RPMI7951 (cell line): Measurements from ENCODE around the gene AATK. TPM values are rescaled to one million over a fixed set of nuclear protein-coding genes. Genes with fewer than 3 reads are reported as not detected.

ENCODE experiments used
- DNase-seq: peaks from one replicate; pipeline ENCODE4 v3.0.0-alpha.2; 2012; ENCODE audit warnings: low read depth
- total RNA-seq: library from RNA; depleted of rRNA; stranded (reverse); fragments of >200 nt; shearing (Covaris generic); gene quantifications from 2 replicates; pipeline ENCODE4 v1.2.3, GENCODE V29; 2014

AATK gene
- total RNA-seq, 1 experiment from 2014 or later: not detected

DNA sequence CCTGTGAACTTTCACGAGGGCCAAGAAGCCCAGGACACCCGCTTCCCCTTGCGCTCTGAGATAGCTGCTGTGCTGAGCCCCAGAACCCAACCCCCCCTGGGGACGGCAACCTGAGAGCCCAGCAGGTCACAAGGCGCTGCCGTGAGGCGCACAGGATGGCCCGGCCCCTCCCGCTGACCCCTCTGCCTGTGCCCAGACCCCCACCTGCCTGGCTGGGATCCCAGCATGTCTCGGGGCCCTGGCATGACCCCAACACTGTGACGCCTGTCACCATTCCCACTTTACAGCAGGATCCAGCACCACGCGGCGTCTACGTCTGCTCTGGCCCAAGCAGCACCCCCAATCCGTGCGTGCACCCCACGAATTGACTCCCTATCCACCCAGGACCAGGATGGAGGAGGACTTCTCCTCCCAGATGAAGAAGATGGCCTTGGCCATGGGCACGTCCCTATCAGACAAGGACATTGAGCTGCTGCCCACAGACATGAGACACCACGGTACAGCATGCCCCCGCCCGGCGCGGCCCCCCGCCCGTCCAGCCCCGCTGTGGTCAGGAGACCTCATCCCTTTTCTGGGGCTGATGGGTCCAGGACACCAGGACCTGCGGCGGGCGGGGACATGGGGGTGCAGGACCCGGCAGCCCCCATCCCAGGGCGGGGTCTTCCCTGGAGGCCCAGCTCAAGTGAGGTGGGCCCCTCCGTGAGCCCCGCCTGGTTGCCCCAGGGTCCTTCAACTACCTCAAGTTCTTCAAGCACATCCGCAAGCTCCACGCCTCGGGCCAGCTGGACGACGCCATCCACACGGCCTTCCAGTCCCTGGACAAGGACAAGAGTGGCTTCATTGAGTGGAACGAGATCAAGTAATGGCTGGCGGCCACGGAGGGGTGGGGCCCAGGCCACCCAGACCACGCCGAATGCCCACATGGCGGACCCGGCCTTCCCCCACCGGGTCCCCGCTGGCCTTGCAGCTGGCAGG lies 15.1 kb upstream of the AATK start:
- DNase-seq: no peak

DNA sequence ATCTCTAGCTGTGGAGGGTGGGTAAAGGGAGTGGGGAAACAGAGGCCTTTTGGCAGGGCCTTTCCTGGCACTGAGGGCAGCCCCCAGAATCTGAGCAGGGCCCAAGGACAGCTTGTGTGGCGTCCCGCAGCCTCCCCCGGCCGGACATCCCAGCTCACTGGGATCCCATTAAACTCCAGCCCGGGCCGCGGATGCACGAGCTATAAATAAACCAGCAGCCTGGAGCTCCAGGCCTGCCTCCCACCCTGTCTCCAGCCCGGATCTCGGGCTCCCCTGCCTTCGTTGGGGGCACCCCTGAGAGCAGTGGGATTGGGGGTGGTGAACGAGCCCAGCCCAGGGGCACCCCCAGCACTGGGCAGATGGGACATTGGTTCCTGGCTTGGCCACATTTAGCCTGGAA lies 13.8 kb upstream of the AATK start:
- no peak for DNase-seq

DNA sequence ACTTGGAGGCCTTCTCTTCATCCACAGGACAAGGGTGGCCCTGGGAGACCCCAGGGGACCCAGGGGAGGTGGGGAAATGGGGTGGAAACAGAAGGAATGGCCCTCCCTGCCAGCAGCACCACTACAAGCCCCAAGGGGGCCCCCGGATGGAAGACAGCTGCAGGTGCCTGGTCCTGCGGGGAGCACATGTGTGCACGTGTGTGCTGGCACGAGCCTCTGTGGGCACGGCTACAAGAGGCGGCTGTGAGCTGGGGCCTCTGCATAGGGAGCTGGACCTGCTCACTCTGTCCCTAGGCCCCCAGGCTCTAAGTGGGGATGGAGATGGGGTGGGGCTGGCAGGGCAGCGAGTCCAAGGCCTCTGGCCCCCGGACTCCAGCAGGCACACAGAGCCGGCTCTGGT lies 13.2 kb upstream of the AATK start:
- no peak for DNase-seq

DNA sequence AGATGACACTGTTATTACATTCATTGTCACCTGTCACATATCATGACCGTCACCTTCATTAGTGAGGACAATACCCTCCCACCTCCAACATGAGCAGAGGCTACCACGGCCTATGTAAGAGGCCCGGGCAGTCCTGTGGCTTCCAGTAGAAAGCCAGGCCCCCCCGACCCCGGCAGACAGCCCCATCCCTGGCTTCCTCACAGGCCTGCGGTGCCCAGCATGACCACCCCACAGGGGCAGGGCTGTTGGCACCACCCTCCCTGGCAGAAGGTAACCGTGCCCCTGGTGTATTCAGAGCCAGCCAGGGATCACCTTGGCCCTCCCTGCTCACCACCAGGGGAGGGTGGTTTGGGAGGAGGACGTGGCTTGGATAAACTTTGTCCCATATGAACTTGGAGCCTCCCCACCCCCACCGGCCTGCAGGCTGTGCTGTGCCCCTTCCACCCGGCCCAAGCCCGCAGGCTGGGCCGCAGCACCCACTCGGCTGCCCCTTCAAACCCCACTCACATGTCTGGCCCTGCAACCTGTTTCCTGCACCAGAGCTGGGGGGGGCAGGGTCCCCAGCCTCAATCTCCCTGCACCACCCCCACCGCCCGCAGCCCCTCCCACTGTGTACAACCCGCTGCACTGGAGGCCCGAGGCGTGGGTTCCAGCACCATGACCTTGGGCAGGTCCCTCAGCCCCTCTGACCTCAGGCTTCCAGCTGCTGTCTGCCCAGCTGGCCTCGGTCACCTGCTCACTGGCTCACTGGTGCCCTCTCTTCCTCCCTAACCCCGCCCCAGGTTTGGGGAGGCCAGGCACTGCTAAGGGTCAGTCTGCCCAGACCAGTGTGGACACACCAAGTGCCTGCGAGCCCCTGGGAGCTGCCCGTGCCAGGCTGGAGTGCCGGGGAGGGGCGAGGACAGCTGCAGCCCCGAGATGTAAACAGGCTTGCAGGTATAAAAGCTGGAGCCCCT lies 12.4 kb upstream of the AATK start:
- no peak for DNase-seq

DNA sequence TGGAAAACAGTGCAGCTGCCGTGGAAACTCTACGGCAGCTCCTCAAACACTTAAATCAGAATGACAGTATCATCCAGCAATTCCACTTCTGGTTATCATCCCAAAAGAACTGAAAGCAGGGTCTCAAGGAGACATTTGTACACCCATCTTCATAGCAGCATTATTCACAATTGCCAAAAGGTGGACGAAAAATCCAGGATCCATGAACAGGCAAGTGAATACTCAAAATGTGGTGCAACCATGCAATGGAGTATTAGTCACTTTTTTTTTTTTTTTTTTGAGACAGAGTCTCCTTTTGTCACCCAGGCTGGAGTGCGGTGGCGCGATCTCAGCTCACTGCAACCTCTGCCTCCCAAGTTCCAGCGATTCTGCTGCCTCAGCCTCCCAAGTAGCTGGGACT lies 10.6 kb upstream of the AATK start:
- peak; percentile 11 for DNase-seq

DNA sequence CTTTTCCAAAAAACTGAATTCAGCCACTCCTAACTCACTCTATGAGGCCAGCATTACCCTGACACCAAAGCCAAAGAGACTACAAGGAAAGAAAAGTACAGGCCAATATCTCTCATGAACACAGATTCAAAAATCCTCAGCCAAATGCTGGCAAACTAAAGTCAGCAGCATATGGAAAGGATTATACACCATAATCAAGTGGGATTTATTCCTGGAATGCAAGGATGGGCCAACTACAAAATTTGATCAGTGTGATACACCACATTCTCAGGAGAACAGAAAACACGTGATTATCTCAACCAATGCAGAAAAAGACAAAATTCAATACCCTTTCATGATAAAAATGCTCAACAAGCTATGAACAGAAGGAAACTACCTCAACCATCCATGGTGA lies 7.7 kb upstream of the AATK start:
- no peak for DNase-seq

DNA sequence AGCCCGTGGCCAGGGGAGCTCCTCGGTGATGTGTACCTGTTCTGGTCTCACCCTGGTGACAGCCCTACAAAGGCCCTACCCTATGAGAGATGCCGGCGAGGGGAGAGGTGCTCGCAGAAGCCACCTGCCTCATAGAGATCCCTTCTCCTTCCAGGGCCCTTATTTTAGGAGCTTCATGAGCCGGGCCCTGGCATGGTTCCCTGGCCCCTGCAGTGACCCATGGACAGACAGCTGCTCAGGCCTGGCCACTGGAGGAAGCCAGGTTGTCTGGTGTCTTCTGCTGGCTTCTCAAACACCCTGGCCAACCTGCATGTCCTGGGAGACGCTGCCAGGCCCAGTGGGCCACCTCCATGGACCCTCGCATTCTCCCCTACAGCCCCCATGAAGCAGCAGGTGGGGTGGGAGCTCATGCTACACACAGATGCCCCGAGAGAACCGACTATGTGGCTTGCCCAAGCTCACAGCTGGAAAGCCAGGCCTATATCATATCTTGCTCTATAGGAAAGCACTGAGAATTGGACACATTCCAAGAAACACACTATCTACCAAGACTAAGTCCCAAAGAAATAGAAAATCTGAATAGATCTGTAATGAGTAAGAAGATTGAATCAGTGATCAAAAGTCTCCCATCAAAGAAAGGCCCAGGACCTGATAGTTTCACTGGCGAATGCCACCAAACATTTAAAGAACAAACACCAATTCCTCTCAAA lies 7.2 kb upstream of the AATK start:
- DNase-seq: no peak

DNA sequence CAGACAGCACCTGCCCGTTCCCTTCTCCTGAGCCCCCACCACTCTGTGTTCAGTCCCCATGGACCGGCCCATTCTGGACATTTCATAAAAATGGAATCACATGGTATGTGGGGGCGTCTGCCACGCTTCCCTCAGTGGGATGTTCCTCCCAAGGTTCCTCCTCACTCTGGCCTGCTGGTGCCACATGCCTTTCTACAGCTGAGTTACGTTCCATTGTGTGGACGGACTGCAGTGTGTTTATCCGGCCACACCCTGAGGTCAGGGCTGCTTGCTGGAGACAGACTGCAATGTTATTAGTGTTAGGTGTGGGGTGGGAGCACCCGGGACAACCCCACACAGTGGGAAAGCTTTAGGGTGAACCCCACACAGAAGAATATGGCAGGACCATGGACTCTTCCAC lies 5.9 kb upstream of the AATK start:
- no peak for DNase-seq

DNA sequence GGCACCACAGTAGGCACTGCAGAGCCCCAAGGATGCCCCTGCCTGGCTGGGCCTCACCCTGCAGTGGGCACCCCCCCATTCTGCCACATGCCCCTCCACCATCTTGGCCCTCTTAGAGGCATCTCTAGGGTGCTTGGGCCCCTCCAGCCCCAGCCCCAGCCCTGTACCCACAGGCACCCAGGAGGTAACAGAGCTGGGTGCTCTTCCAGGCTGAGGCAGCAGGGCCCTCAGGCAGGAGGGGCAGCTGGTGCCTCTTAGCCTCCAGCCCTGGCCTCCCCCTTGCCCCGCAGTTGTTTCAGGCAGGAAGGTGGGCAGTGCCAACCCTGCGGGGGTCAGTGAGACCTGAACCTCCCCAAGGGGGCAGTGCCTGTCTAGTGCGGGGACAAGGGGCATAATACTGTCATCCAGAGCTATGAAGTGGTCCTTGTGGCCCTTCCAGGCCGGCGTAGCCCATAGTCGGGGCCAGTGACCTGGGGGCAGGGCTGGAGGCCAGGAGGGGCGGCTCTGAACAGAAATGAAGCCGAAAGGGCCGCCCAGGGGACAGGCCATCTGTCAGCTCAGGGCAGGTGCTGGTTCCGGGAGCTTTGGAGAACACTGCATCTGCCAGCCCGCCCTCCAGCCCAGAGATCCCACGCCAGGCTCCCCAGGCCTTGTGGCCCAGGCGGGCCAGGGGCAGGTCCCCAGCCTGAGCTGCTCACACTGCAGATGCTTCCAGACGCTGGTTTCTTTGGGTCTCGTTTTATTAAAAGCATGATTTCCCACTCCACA lies 4.9 kb upstream of the AATK start:
- no peak for DNase-seq

DNA sequence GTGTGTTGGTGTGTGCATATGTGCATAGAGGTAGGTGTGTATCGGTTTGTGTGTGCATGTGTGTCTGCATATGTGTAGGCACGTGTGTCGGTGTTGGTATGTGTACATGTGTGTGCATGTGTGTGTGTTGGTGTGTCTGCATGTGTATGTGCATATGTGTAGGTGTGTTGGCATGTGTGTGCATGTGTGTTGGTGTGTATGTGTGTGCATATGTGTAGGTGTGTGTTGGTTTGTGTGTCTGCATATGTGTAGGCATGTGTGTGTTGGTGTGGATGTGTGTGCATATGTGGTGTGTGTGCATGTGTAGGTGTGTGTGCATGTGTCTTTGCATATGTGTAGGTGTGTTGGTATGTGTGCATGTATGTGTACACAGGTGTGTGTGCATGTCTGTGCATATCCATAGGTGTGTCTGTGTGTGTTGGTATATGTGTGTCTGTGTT lies 3.9 kb upstream of the AATK start:
- DNase-seq: no peak

DNA sequence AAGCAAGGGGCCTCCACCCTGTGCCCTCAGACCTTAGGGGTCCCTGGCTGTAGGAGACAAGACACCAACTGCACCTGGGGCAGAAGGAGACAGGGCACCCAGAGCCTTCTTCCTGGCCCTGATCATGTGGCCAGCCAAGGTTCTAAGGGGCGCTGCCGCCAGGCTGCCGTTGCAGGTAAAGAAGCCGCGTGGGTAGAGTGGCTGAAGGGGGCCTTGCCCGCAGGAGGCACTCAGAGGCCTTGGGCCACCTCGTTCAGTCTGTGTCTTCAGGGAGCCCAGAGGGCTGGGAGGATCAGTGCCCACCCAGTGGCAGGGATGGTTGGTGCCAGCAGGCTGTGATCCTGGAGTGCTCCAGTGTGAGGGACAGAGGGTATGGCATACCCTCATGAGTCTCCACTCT lies 1.6 kb upstream of the AATK start:
- DNase-seq: no peak

DNA sequence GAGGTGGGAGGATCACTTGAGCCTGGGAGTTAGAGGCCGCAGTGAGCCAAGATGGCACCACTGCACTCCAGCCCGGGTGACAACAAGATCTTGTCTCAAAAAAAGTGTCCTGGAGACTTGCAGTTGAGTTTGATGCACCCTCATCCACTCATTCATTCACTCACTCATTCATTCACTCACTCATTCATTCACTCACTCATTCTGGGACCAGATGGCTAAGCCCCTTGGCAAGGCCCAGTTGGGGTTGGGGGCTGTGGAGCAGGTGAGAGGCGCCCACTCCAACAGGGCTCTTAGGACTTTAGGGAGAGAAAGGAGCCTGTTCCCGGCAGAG lies 1.1 kb upstream of the AATK start:
- DNase-seq: no peak

DNA sequence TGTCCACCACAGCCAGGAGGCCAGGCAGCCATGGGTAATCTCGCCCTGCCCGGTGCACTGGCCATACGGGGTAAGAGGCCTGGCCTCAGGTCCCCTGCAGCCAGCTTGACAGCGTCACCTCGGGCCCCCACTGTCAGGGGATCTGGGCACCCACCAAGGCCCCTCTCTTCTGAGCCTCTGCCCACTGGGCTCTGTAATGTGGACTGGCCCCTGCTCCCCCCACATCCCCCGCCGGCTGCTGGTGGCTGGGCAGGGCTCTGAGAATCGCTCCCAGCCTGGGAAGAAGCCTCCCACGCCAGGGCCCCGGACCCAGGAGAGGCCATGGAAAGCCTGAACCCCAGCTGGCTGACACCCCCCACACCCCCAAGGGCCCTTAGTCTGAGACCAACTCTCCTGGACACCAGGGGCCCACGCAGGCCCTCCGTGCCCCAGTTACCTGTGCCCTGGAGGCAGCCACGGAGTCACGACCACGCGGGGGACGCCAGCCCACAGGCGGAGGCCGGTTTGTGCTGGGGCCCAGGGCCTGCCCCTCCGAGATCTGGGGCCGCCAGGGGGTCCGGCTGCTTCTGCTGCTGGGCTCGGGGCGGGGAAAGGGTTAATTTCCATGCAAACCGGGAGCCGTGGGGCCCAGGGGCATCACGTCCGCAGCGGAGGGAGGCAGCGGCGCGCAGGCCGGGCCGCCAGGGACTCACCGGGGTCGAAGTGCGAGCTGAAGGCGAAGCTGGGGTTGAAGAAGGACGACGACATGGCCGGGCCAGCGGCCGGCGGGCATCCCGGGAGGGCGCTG lies 582 bp downstream of the AATK start, which contains the start of gene PVALEF:
Gene PVALEF (plus strand): TSS at position 262 of the 787 bp plus-strand sequence. CDS start 15,720 bp downstream, outside the sequence.
- no peak for DNase-seq

DNA sequence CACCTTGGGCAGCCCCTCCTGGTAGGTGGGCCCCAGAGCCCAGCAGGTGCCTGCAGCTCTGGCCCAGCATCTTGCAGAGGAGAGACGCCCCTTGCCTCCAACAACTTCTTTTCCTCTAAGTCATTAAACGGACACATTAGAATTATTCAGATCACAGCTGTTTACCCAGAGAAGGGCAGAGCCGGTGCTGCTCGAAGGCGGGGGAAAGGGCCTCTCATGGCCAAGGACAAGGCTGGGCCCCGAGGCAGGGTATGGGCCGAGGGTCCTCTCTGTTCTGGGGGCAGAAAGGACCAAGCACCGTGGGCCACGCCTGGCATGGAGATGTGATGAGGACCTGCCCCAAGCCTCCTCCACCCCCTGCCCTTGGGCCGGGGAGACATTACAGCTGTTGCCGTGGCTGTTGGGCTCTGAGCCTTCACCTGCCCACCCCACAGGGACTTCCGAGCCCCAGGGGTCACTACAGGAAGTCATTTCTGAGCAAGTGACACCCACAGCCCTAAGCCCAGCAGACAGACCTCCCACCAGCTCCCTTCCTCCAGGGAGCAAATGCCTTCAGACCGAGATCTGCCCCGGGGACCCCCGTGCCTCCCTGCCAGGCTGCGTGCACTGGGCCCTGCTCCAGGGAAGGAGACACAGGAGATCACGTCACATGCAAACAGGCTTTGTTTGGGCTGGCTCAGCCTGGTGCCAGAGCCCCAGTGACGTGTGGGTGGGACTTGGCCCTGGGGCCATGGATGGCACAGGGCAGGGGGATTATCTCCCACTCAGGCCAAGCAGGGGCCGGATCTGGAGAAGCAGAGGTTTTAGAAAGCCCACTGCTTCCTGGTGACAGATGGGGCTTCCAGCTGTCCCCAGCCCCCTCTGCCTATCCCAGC lies 1.4 kb downstream of the AATK start:
- no peak for DNase-seq

DNA sequence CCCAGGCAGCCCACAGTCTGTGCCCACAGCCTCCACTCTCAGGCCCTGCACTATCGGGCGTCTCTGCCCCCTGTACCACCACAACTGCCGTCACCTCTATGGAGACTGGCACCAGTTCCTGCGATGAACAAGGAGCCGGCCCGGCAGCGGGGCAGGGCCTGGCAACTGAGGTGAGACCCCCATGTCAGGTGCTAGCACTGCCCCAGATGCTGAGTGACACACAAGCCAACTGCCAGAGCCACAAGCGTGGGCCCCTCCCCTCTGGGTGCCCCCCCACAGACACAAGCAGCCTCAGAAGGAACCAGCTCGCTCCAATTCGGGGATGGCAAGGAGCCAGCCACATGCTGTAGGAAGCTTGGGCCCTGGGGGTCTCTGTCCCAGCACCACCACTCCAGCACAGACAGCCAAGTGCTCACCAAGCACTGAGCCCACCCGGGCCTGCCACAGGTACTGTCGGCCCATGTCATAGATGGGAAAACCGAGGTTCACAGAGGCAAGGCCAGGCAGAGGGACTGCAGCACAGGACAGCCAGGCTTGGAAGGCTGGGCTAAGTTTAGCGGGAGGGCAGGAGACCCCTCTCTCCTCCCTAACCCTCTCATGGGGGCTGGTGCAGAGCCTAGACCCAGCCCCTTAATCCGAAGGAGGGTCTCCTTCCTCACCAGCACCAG lies 2.2 kb downstream of the AATK start:
- DNase-seq: no peak

DNA sequence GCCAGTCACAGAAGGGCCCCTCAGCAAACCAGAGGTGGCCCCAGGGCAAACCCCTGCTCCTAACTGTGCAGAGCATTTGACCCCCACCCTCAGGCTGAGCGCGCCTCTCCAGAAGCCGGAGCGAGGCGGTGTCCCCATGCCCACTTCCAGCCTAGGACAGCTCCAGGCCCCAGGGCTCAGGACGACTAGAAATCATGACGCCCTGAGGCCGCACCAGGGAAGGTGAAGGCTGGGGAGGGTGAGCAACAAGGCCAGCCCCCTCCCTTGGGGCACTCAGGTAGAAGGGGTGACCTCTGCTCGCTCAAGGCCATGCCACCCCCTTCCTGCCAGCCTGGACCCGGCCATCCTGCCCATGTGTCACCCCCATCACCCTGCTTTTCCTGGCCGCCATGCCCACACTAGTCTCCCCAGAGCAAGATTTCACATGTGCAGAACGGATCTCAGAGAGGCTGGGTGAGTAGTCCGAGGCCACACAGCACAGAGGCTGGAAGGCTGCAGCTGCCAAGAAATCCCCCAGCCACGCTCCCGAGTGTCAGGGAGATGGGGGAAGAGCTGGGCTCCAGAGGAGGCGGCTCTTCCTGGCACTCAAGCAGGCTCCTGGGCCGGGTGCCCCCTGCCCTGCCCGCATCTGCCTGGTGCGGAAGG lies 2.8 kb downstream of the AATK start:
- DNase-seq: no peak

DNA sequence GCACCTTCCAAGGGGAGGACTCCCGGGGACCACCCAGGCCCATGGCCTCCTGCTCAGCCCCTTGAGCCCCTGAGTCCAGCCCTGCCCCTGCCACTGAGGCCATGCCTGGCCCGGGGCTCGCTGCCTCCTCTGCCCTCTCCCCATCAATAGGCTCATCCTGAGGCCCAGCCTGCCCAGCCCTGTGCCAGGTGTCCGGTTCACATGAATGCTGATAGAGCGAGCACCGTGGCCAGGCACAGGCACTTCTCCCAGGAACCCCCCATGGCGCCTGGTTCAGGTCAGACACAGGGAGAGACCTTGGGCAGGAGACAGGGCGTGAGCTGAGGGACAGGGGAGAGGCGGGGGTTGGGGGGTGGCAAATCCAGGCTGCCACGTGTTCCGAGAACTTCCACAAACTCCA lies 3.5 kb downstream of the AATK start:
- no peak for DNase-seq

DNA sequence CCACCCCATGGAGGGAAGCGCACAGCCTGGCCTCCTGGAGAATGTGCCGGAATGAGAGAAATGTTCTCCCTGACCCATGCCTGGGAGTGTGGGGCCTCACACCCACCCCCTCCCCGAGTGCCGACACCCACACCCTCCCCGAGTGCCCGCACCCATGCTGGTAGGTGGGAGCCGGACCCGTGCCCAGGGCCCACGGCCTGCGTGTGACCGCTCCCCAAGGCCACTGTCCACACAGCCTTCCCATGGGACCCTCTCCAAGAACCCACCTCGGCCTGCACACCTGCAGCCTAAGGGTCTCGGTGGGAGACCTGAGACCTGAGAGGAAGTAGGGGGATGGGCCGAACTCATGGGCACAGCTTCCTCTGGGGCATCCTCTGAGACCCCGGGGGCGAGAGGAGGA lies 4.0 kb downstream of the AATK start:
- DNase-seq: no peak
